ENCODE data around the gene PXN.
"Not testable (repeated sequence)": the region's sequence is repeated elsewhere in the genome, so short reads cannot be mapped to it uniquely, and the experiment has no call there.

- not testable (repeated sequence) for TF ChIP-seq CTCF (conservative IDR thresholded peaks at IDR 0.05 in 1 of 2, IDR thresholded peaks at IDR 0.05 in 1 of 2; ENCODE audit: extremely low read depth in 1 of 2, insufficient read depth in 1 of 2, low read depth in 1 of 2, low read length in 2 of 2); EZH2 (IDR thresholded peaks at IDR 0.05; ENCODE audit: borderline replicate concordance, low read length)
These were observed 52.3 kb downstream of the PXN start for GRCh38 chr12:120213182-120213581.
